SH-SY5Y (cell line): Measurements from ENCODE around the gene LRMDA.

Experiments used
- GATA2 ChIP-seq: IDR thresholded peaks from 2 replicates; pipeline ENCODE4 v1.6.1; 2011; ENCODE audit warnings: mild to moderate bottlenecking, low read depth, low read length
- GATA3 ChIP-seq: IDR thresholded peaks from 2 replicates; pipeline ENCODE4 v1.6.1; 2011; ENCODE audit warnings: low read depth, mild to moderate bottlenecking, low read length, moderate library complexity

DNA sequence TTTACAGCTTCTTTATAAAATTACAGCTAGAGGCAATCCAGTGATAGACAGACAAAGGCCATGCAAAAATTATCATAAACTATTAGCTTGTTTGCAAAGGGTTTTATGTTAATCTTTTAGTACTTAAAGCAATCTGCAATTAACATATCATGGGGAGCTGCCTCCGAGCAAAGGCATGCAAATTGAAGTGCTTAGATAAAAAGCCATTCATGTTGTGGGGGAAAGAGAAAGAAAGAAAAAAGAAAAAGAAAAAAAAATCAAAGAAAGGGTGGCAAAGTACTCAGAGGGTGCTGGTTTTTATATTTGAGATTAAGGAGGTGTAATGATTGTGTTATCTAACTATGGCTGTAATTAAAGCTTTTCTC is 799.5 kb downstream of the LRMDA start:
- TF ChIP-seq GATA3 (no peak), GATA2 (no peak)
